K562 (cell line): Measurements from ENCODE around the gene PRM3. TPM values are rescaled to one million over a fixed set of nuclear protein-coding genes. Genes with fewer than 3 reads are reported as not detected.
A peak's percentile ranks its signal among the peaks of the same experiment; 100 is the strongest.

ENCODE experiments used
- BRF1 ChIP-seq: IDR thresholded peaks from 3 replicates; pipeline ENCODE4 v1.6.1; 2011; ENCODE audit warnings: borderline replicate concordance, mild to moderate bottlenecking; ENCODE audit not compliant: insufficient read length; ENCODE audit errors: extremely low read depth
- ERF ChIP-seq: fragments of 450-650 bp; formaldehyde crosslinking; IDR thresholded peaks from 2 replicates; pipeline ENCODE4 v1.4.0; 2020; ENCODE audit warnings: mild to moderate bottlenecking, mixed read lengths
- ETV1 ChIP-seq: fragments of 450-650 bp; conservative IDR thresholded peaks from 2 replicates; pipeline ENCODE4 v1.6.1; 2016; ENCODE audit warnings: missing genetic modification characterization, control low read depth, low read depth, missing compliant biosample characterization
- FOXJ2 ChIP-seq: fragments of 200-800 bp; sonication (Bioruptor generic); IDR thresholded peaks from 2 replicates; pipeline ENCODE4 v1.6.1; 2016; ENCODE audit warnings: missing genetic modification characterization, missing compliant biosample characterization
- FOXM1 ChIP-seq, 2 experiments: fragments of 450-650 bp in 1 of 2; sonication (generic) in 1 of 2; formaldehyde crosslinking in 1 of 2; IDR thresholded peaks; 2 replicates each; pipeline versions ENCODE4 v1.6.1 to v1.9.0; 2017 to 2022; ENCODE audit warnings: low read depth in 2 of 2, mild to moderate bottlenecking in 2 of 2, missing genetic modification reagents in 1 of 2, moderate library complexity in 1 of 2
- JUN ChIP-seq, 2 experiments: sonication (generic) in 1 of 2; formaldehyde crosslinking in 1 of 2; IDR thresholded peaks; 2 replicates each; pipeline versions ENCODE4 v1.6.1 to v1.8.0; 2012 to 2022; ENCODE audit warnings: borderline replicate concordance in 2 of 2, mild to moderate bottlenecking in 2 of 2, improper control_type of control experiment in 1 of 2, low read depth in 1 of 2, low read length in 1 of 2, missing genetic modification reagents in 1 of 2
- NCOA6 ChIP-seq: fragments of 450-650 bp; IDR thresholded peaks from 2 replicates; pipeline ENCODE4 v1.6.1; 2017; ENCODE audit warnings: mild to moderate bottlenecking
- POLR3G ChIP-seq: IDR thresholded peaks from 2 replicates; pipeline ENCODE4 v1.6.1; 2011; ENCODE audit not compliant: insufficient read length, insufficient replicate concordance; ENCODE audit errors: extremely low read depth
- PPARD ChIP-seq: fragments of 250-450 bp; sonication (Bioruptor Pico); IDR thresholded peaks from 2 replicates; pipeline ENCODE4 v1.8.0; 2022; ENCODE audit warnings: inconsistent platforms, mild to moderate bottlenecking, moderate library complexity
- SNIP1 ChIP-seq: fragments of 450-650 bp; IDR thresholded peaks from 2 replicates; pipeline ENCODE4 v1.7.1; 2017; ENCODE audit warnings: low read depth, mild to moderate bottlenecking
- TAF7 ChIP-seq: fragments of 450-650 bp; IDR thresholded peaks from 2 replicates; pipeline ENCODE4 v1.6.1; 2016; ENCODE audit warnings: missing genetic modification characterization, missing compliant biosample characterization
- YY1 ChIP-seq, 3 experiments: IDR thresholded peaks; 2 replicates each; pipeline ENCODE4 v1.6.1; 2011; ENCODE audit warnings: low read length in 2 of 3, mild to moderate bottlenecking in 2 of 3, moderate library complexity in 2 of 3, borderline replicate concordance in 1 of 3, control low read depth in 1 of 3, low read depth in 1 of 3; ENCODE audit not compliant: insufficient read depth in 3 of 3, insufficient replicate concordance in 2 of 3, control insufficient read depth in 1 of 3, insufficient read length in 1 of 3; ENCODE audit errors: extremely low read depth in 1 of 3
- ZC3H8 ChIP-seq: fragments of 450-650 bp; IDR thresholded peaks from 2 replicates; pipeline ENCODE4 v1.6.1; 2017
- ZKSCAN3 ChIP-seq: fragments of 250-450 bp; sonication (Bioruptor Pico); IDR thresholded peaks from 2 replicates; pipeline ENCODE4 v1.4.0; 2020
- ZNF57 ChIP-seq: fragments of 450-650 bp; formaldehyde crosslinking; IDR thresholded peaks from 2 replicates; pipeline ENCODE4 v1.4.0; 2020; ENCODE audit warnings: mild to moderate bottlenecking, moderate library complexity
- ZSCAN29 ChIP-seq: fragments of 450-650 bp; IDR thresholded peaks from 2 replicates; pipeline ENCODE4 v1.6.1; 2017
- polyA plus RNA-seq, 8 experiments: library from polyadenylated mRNA; depleted of rRNA in 4 of 8; stranded (reverse) in 5 of 8; unstranded in 3 of 8; fragments of >200 nt; fragmentation: Nextera tagmentation in 2 of 8; fragmentation: Illumina TruSeq in 1 of 8; extraction: Ambion mirVana in 2 of 8; extraction: Trizol in 1 of 8; gene quantifications; 2 replicates each; pipeline versions ENCODE4 v1.2.1 to v1.2.3, GENCODE V29; 2011 to 2014; ENCODE audit warnings: inconsistent platforms in 1 of 8, missing spikeins in 1 of 8
- total RNA-seq, 7 experiments: library from RNA; depleted of rRNA in 6 of 7; stranded (reverse); fragments of >200 nt in 6 of 7; fragmentation: Illumina TruSeq in 2 of 7; extraction: Trizol in 2 of 7; gene quantifications; 2 replicates each; pipeline versions ENCODE4 v1.2.1 to v1.2.3, GENCODE V29; 2011 to 2021; ENCODE audit warnings: low replicate concordance in 1 of 7
- TF ChIP-seq, protein P1 (sequence below): fragments of 250-450 bp; sonication (Bioruptor Pico); IDR thresholded peaks from 2 replicates; pipeline ENCODE4 v1.8.0; 2022; ENCODE audit warnings: inconsistent platforms
- TF ChIP-seq, protein P2 (sequence below): fragments of 250-450 bp; sonication (Bioruptor Pico); IDR thresholded peaks from 2 replicates; pipeline ENCODE4 v1.8.0; 2022; ENCODE audit warnings: inconsistent platforms, mild to moderate bottlenecking, moderate library complexity, borderline replicate concordance
- TF ChIP-seq, protein P3 (sequence below): sonication (generic); formaldehyde crosslinking; IDR thresholded peaks from 2 replicates; pipeline ENCODE4 v1.5.0; 2020; ENCODE audit warnings: missing genetic modification reagents
- TF ChIP-seq, protein P4 (sequence below): fragments of 450-650 bp; formaldehyde crosslinking; conservative IDR thresholded peaks from 2 replicates; pipeline ENCODE4 v1.4.0; 2022; ENCODE audit warnings: mild to moderate bottlenecking, missing genetic modification characterization

PRM3 gene
- total and polyA plus RNA-seq, 9 of the 15 experiments (the other 6 are each of a cell fraction or from before 2014, with no cell fraction given) = not detected

DNA sequence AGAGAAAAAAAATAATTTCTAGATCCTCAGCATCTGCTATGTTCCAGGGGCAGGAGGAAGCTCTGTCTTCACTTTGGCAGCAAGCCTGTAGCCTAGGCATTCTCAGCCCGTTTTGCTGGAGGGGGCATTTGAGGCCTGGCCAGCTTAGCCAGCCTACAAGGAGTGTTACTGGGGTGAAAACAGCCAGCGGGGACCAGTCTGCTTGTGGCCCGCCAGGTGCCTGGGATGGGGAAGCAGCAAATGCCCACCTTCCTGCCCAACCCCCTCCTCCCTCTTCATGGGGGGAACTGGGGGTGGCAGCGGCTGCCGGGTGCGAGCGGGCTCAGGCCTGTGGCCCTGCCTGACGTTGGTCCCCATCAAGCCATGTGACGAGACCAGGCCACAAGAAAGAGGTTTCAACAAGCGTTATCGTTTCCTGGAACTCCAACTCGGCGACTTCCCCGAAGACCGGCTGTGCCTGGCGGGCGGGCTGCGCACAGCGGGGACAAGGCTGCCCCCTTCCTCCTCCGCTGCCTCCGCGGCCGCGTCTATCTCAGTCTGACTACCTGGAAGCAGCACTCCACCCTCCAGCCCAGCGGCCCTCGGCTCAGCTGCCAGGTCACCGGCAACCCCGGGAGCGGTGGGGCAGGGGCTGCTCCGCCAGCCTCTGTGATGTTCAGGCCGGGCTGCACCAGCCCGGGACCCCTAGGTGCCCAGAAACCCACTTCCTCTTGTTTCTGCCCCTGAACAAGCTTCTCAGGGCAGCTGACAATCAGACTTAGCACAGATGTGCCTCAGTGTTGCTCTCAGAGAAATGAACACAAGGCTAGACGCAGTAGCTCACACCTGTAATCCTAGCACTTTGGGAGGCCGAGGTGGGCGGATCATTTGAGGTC, 40.3 kb downstream of the PRM3 start (continued):
- TF ChIP-seq JUN (IDR thresholded peaks at IDR 0.05; ENCODE audit: borderline replicate concordance, low read depth, low read length) (peak; percentile 9; the same call in 1 of the 2 replicates), JUN (CRISPR knock-in tag; IDR thresholded peaks at IDR 0.05; ENCODE audit: borderline replicate concordance) (no peak), POLR3G (no peak), ZC3H8 (no peak), ERF (CRISPR knock-in tag) (peak; percentile 96), BRF1 (no peak), ZSCAN29 (no peak), ZKSCAN3 (CRISPR knock-in tag) (peak; percentile 37; the same call in 1 of the 2 replicates), NCOA6 (no peak), ETV1 (tag) (peak; percentile 49; the same call in 1 of the 2 replicates), TAF7 (peak; percentile 22; the same call in 1 of the 2 replicates), ZNF57 (CRISPR knock-in tag) (no peak), SNIP1 (no peak), FOXJ2 (no peak), YY1 (IDR thresholded peaks at IDR 0.05; ENCODE audit: borderline replicate concordance in 1 of 3, control insufficient read depth in 1 of 3, extremely low read depth in 1 of 3, insufficient read depth in 3 of 3, insufficient read length in 1 of 3, insufficient replicate concordance in 2 of 3, low read depth in 1 of 3, low read length in 2 of 3) (peak in 1 of 3 experiments; percentile 40), FOXM1 (IDR thresholded peaks at IDR 0.05; ENCODE audit: low read depth) (no peak), FOXM1 (CRISPR knock-in tag; IDR thresholded peaks at IDR 0.05; ENCODE audit: low read depth) (no peak), PPARD (CRISPR knock-in tag) (no peak)
- TF ChIP-seq, protein P1, sequence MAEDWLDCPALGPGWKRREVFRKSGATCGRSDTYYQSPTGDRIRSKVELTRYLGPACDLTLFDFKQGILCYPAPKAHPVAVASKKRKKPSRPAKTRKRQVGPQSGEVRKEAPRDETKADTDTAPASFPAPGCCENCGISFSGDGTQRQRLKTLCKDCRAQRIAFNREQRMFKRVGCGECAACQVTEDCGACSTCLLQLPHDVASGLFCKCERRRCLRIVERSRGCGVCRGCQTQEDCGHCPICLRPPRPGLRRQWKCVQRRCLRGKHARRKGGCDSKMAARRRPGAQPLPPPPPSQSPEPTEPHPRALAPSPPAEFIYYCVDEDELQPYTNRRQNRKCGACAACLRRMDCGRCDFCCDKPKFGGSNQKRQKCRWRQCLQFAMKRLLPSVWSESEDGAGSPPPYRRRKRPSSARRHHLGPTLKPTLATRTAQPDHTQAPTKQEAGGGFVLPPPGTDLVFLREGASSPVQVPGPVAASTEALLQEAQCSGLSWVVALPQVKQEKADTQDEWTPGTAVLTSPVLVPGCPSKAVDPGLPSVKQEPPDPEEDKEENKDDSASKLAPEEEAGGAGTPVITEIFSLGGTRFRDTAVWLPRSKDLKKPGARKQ (CRISPR knock-in tag) = no peak
- TF ChIP-seq, protein P2, sequence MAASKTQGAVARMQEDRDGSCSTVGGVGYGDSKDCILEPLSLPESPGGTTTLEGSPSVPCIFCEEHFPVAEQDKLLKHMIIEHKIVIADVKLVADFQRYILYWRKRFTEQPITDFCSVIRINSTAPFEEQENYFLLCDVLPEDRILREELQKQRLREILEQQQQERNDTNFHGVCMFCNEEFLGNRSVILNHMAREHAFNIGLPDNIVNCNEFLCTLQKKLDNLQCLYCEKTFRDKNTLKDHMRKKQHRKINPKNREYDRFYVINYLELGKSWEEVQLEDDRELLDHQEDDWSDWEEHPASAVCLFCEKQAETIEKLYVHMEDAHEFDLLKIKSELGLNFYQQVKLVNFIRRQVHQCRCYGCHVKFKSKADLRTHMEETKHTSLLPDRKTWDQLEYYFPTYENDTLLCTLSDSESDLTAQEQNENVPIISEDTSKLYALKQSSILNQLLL (CRISPR knock-in tag) = no peak
- TF ChIP-seq, protein P3, sequence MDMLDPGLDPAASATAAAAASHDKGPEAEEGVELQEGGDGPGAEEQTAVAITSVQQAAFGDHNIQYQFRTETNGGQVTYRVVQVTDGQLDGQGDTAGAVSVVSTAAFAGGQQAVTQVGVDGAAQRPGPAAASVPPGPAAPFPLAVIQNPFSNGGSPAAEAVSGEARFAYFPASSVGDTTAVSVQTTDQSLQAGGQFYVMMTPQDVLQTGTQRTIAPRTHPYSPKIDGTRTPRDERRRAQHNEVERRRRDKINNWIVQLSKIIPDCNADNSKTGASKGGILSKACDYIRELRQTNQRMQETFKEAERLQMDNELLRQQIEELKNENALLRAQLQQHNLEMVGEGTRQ = peak; percentile 84
- TF ChIP-seq, protein P4, sequence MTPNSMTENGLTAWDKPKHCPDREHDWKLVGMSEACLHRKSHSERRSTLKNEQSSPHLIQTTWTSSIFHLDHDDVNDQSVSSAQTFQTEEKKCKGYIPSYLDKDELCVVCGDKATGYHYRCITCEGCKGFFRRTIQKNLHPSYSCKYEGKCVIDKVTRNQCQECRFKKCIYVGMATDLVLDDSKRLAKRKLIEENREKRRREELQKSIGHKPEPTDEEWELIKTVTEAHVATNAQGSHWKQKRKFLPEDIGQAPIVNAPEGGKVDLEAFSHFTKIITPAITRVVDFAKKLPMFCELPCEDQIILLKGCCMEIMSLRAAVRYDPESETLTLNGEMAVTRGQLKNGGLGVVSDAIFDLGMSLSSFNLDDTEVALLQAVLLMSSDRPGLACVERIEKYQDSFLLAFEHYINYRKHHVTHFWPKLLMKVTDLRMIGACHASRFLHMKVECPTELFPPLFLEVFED (CRISPR knock-in tag) = no peak
